ENCODE results near the gene AP4E1.
"Not testable (repeated sequence)": the region's sequence is repeated elsewhere in the genome, so short reads cannot be mapped to it uniquely, and the experiment has no call there.

Gene AP4E1

GRCh38 chr15:50908209-50909009, at the start of gene AP4E1:
Gene AP4E1, plus strand, starts transcription at chr15:50908683. Its CDS starts 96 bp downstream, at chr15:50908779.
- DNase-seq = peak; percentile 85 to 91 (median 87)

GRCh38 chr15:50860824-50861223, 47.7 kb upstream of the AP4E1 start:
- no peak for DNase-seq

- DNase-seq = no peak
Observed at GRCh38 chr15:50862553-50862952, 45.9 kb upstream of the AP4E1 start.

- no peak for DNase-seq
Observed at GRCh38 chr15:50864873-50865272, 43.6 kb upstream of the AP4E1 start.

GRCh38 chr15:50865515-50866353, 42.7 kb upstream of the AP4E1 start:
- DNase-seq = peak in 1 of 3 experiments; percentile 31

- no peak for DNase-seq
Observed at GRCh38 chr15:50871832-50872231, 36.7 kb upstream of the AP4E1 start.

GRCh38 chr15:50872832-50873426, 35.6 kb upstream of the AP4E1 start:
- no peak for DNase-seq

- DNase-seq = no peak
Observed at GRCh38 chr15:50873935-50874361, 34.5 kb upstream of the AP4E1 start.

- DNase-seq = not testable (repeated sequence)
Observed at GRCh38 chr15:50875238-50875637, 33.2 kb upstream of the AP4E1 start.

- DNase-seq = no peak
Observed at GRCh38 chr15:50876260-50876988, 32.1 kb upstream of the AP4E1 start.

- peak; percentile 46 to 79 (median 70) for DNase-seq
Observed at GRCh38 chr15:50876989-50877360, 31.5 kb upstream of the AP4E1 start.

- DNase-seq = no peak
Observed at GRCh38 chr15:50879016-50879617, 29.4 kb upstream of the AP4E1 start.

GRCh38 chr15:50880206-50880605, 28.3 kb upstream of the AP4E1 start:
- no peak for DNase-seq

- DNase-seq = no peak
Observed at GRCh38 chr15:50880651-50881114, 27.8 kb upstream of the AP4E1 start.

- no peak for DNase-seq
Observed at GRCh38 chr15:50881121-50882048, 27.1 kb upstream of the AP4E1 start.

GRCh38 chr15:50883903-50884302, 24.6 kb upstream of the AP4E1 start:
- DNase-seq = no peak

GRCh38 chr15:50884540-50884939, 23.9 kb upstream of the AP4E1 start:
- no peak for DNase-seq

- DNase-seq = no peak
Observed at GRCh38 chr15:50886139-50886467, 22.4 kb upstream of the AP4E1 start.

- DNase-seq = no peak
Observed at GRCh38 chr15:50886611-50887345, 21.7 kb upstream of the AP4E1 start.

GRCh38 chr15:50888054-50888453, 20.4 kb upstream of the AP4E1 start:
- DNase-seq = no peak

- no peak for DNase-seq
Observed at GRCh38 chr15:50889589-50889988, 18.9 kb upstream of the AP4E1 start.

Data from NCI-H1417 (cell line).